Skeletal muscle satellite cell (primary cell): Measurements from ENCODE around the gene MYLK4.
A peak's percentile ranks its signal among the peaks of the same experiment; 100 is the strongest.

Experiments
- H3K27me3 ChIP-seq: 2 replicates; pipeline ENCODE4 v1.7.0; 2013; ENCODE audit warnings: low read length; ENCODE audit not compliant: control insufficient read depth, insufficient read depth
- H3K36me3 ChIP-seq: 2 replicates; pipeline ENCODE4 v1.7.0; 2013; ENCODE audit warnings: mild to moderate bottlenecking, control low read depth, low read length; ENCODE audit not compliant: insufficient read depth
- H3K4me1 ChIP-seq: 2 replicates; pipeline ENCODE4 v1.7.0; 2013; ENCODE audit warnings: low read length; ENCODE audit not compliant: control insufficient read depth, insufficient read depth
- H3K4me2 ChIP-seq: 2 replicates; pipeline ENCODE4 v1.7.0; 2013; ENCODE audit warnings: mild to moderate bottlenecking, low read length
- H3K4me3 ChIP-seq: 2 replicates; pipeline ENCODE4 v1.7.0; 2013; ENCODE audit warnings: low read length
- H3K9ac ChIP-seq: 2 replicates; pipeline ENCODE4 v1.7.0; 2013; ENCODE audit warnings: mild to moderate bottlenecking, low read depth, low read length, moderate library complexity
- H3K9me3 ChIP-seq: replicated peaks from 2 replicates; pipeline ENCODE4 v1.7.0; 2013; ENCODE audit warnings: mild to moderate bottlenecking, control low read depth, low read length

The MYLK4 gene

DNA sequence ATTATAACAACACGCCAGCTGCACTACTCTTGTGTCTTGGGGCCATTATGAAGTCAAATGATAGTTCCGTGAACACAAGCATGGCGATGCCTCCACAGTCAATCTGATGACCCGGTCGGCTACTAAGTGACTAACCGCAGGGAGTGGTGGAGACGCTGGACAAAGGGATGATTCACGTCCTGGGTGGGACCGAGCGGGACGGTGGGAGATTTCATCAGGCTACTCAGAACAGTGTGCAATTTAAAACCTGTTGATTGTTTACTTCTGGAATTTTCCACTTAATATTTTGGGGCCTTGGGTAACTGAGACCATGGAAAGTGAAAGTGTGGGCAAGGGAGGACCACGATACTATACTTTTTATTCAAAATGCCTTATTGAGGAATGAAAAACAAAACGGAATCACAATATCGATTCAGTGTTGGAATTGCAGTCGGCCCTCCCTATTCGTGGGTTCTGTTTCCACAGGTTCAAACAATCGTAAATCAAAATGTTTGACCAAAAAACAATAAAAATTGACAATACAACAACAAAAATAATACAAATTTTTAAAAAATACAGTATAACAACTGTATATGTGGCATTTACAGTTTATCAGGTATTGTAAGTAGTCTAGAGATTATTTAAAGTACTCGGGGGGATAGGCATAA lies 66.5 kb downstream of the MYLK4 start:
- no peaks in the 10 kb centered on the region for H3K9me3 ChIP-seq
- no peaks in the 10 kb centered on the region for H3K27me3 ChIP-seq
- H3K4me1 ChIP-seq, result peaks cover 6% of the 10 kb centered on the region
- no peak overlapping the region for H3K9ac ChIP-seq
- H3K4me2 ChIP-seq, result no peak overlapping the region
- H3K4me3 ChIP-seq, result no peak overlapping the region
- H3K36me3 ChIP-seq, result no peaks in the 10 kb centered on the region

GRCh38 chr6:2680264-2680922 lies 70.3 kb downstream of the MYLK4 start:
- H3K9me3 ChIP-seq, result no peaks in the 10 kb centered on the region
- H3K9ac ChIP-seq, result no peak overlapping the region
- no peak overlapping the region for H3K4me3 ChIP-seq
- no peaks in the 10 kb centered on the region for H3K4me1 ChIP-seq
- no peak overlapping the region for H3K4me2 ChIP-seq
- no peaks in the 10 kb centered on the region for H3K27me3 ChIP-seq
- H3K36me3 ChIP-seq, result no peaks in the 10 kb centered on the region

DNA sequence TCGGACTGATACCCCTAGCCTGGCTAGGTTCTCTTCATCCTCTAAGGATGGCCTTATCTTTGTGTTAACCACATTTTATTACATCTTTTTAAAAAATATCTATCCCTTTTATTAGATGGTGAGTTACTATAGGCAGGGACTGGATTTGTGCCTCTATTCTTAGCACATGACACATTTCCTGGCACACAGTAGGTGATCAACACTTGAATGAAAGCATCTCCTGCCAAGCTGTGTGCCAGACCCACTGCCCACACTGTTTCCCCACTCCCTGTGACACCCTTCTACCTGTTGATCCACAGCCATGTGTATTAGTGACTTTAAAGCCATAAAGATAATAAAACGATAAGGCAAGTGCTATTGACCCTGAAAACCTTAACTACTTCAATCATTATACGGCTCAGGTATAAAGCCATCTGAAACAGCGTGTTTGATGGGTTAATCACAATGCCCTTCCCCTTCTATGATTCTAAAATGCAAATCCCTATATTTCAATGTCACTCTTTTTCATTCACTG lies 73.6 kb downstream of the MYLK4 start:
- Histone ChIP-seq H3K4me2 (no peak overlapping the region), H3K4me1 (no peaks in the 10 kb centered on the region), H3K36me3 (no peaks in the 10 kb centered on the region), H3K27me3 (no peaks in the 10 kb centered on the region), H3K4me3 (no peak overlapping the region), H3K9ac (no peak overlapping the region), H3K9me3 (no peaks in the 10 kb centered on the region)

DNA sequence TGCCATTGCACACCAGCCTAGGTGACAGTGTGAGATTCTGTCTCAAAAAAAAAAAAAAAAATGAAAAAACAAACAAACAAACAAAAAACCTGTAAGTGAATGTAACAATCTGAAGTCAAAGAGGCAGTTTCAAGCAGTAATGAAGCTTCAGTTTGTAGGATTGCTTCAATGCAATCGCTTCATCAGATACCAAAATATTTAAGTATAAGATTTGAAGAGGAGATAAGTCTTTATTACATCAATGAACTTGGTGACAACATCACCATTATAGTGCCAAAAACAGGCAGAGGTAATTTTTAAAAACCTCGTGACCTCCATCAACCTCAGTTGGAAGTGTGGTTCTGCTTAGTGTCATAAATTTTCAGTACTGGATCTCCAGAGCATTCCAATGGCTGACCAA lies 74.7 kb downstream of the MYLK4 start:
- no peak overlapping the region for H3K4me2 ChIP-seq
- H3K4me1 ChIP-seq, result no peaks in the 10 kb centered on the region
- no peaks in the 10 kb centered on the region for H3K27me3 ChIP-seq
- no peak overlapping the region for H3K4me3 ChIP-seq
- H3K9ac ChIP-seq, result no peak overlapping the region
- H3K9me3 ChIP-seq, result no peaks in the 10 kb centered on the region
- H3K36me3 ChIP-seq, result no peaks in the 10 kb centered on the region

GRCh38 chr6:2674857-2675256 lies 75.9 kb downstream of the MYLK4 start:
- Histone ChIP-seq H3K4me1 (no peaks in the 10 kb centered on the region), H3K9me3 (no peaks in the 10 kb centered on the region)

GRCh38 chr6:2669067-2669700 lies 81.5 kb downstream of the MYLK4 start:
- H3K4me3 ChIP-seq, result no peak overlapping the region
- peaks cover 8% of the 10 kb centered on the region for H3K4me1 ChIP-seq
- H3K36me3 ChIP-seq, result no peaks in the 10 kb centered on the region
- no peak overlapping the region for H3K4me2 ChIP-seq
- H3K27me3 ChIP-seq, result no peaks in the 10 kb centered on the region
- no peaks in the 10 kb centered on the region for H3K9me3 ChIP-seq
- no peak overlapping the region for H3K9ac ChIP-seq

More at GRCh38 chr6:2674857-2675256, 75.9 kb downstream of the MYLK4 start:
- Histone ChIP-seq H3K4me3 (no peak overlapping the region), H3K9ac (no peak overlapping the region), H3K36me3 (no peaks in the 10 kb centered on the region), H3K4me2 (no peak overlapping the region), H3K27me3 (no peaks in the 10 kb centered on the region)

DNA sequence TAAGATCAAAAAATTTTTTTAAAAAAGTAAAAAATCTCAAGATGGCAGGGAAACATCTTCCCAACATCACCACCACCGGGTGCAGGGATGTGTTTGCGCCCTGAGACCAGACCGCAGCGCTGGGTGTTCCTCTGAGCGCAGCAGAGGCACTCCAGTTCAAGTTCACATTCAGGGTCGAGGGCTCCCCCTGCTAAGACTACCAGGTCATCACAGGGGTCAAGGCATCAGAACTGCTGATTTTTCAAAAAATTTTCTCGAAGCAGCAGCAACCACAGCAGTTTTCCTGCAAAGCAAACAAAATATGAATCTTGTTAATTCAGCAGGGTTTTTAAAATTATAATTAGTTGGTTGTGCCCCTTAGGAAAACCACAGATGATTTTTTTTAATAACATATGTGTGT lies 83.1 kb downstream of the MYLK4 start:
- Histone ChIP-seq H3K36me3 (no peaks in the 10 kb centered on the region), H3K4me1 (peaks cover 8% of the 10 kb centered on the region), H3K9me3 (peaks cover 3% of the 10 kb centered on the region), H3K4me2 (no peak overlapping the region), H3K9ac (no peak overlapping the region), H3K27me3 (no peaks in the 10 kb centered on the region), H3K4me3 (no peak overlapping the region)

GRCh38 chr6:2666906-2667575 lies 83.7 kb downstream of the MYLK4 start:
- Histone ChIP-seq H3K4me3 (no peak overlapping the region), H3K36me3 (no peaks in the 10 kb centered on the region), H3K9me3 (peaks cover 3% of the 10 kb centered on the region), H3K27me3 (no peaks in the 10 kb centered on the region), H3K4me1 (peaks cover 8% of the 10 kb centered on the region), H3K9ac (no peak overlapping the region), H3K4me2 (no peak overlapping the region)

DNA sequence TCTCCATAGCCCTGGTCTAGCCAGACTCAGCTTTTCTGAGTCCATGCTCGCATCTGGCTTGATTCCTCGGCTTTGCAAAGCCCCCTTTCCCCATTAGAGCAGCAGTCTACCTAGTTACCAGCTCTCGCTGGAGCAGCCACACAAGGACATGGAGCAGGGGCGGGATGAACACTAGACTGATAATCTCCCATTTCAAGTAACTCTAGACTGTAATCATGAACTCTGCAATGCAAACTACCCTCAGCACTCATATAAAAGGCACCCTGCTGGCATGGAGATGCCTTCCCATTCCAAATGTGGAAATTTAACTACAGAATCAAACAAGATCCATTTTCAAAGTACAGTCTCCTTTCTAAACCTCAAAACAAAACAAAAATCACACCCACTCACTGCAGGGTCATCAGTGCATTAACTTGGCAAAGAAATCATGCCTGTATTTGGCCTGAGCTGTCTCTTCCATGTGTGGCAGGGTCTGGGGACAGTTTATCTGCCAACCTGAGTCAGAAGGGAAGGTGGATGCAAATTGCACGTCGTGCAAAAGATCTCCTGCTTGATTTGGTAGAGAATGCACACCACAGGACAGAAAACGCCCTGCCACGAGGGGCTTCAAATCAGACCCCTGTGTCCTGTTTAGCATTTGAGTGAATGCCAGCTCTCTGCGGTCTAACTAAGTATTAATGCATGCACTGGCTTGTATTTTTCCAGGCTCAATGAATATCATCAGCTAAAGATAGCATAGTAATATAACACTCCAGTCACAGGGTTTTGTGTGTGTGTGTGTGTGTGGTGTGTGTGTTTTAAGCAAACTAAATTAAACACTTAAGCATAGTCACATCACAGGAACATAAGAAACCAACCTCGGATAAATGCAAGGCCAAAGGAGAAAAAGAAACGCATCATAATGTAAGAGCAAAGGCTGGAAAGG lies 85.3 kb downstream of the MYLK4 start:
- Histone ChIP-seq H3K4me2 (peak overlapping the region; percentile 29), H3K4me3 (no peak overlapping the region), H3K4me1 (peaks cover 8% of the 10 kb centered on the region), H3K27me3 (no peaks in the 10 kb centered on the region), H3K36me3 (no peaks in the 10 kb centered on the region), H3K9me3 (peaks cover 3% of the 10 kb centered on the region), H3K9ac (no peak overlapping the region)

DNA sequence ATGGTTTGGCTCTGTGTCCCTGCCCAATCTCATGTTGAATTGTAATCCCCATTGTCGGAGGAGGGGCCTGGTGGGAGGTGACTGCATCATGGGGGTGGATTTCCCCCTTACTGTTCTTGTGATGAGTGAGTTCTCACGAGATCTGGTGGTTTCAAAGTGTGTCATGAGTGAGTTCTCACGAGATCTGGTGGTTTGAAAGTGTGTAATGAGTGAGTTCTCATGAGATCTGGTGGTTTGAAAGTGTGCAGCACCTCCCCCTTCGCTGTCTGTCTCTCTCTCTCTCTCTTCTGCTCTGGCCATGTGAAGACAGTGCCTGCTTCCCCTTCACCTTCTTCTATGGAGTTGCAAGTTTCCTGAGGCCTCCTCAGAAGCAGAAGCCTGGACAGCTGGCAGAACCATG lies 87.6 kb downstream of the MYLK4 start:
- Histone ChIP-seq H3K4me2 (no peak overlapping the region), H3K9me3 (peaks cover 3% of the 10 kb centered on the region), H3K27me3 (no peaks in the 10 kb centered on the region), H3K4me3 (no peak overlapping the region), H3K4me1 (peaks cover 8% of the 10 kb centered on the region), H3K9ac (no peak overlapping the region), H3K36me3 (no peaks in the 10 kb centered on the region)
